ENCODE measurements around the gene STX10.

GRCh38 chr19:13134626-13135025, 15.5 kb downstream of the STX10 start:
- no peak for TF ChIP-seq YY1 (IDR thresholded peaks at IDR 0.05; ENCODE audit: insufficient read depth, insufficient read length)
- no peak for TF ChIP-seq SUZ12 (IDR thresholded peaks at IDR 0.05; ENCODE audit: extremely low read depth, insufficient read depth, insufficient read length)

Measured in NT2/D1 (cell line).